WTC11 (cell line): ENCODE results near the gene ZNF212. TPM values are rescaled to one million over a fixed set of nuclear protein-coding genes. Genes with fewer than 3 reads are reported as not detected.

Experiments used
- ATAC-seq: fragments of 200-7000 bp; cut with Tn5 transposase; 2 replicates; pipeline ENCODE4 v1.10.0; 2021; ENCODE audit warnings: mild to moderate bottlenecking, moderate library complexity
- CTCF ChIA-PET: fragments of 300-600 bp; sonication (Branson Sonifier 250); formaldehyde crosslinking; loops from one replicate; lab custom pipeline; 2021; ENCODE audit warnings: antibody characterized with exemption; lab: Charles Lee
- POLR2A ChIA-PET: fragments of 350-600 bp; sonication (Branson Sonifier 250); formaldehyde crosslinking; loops from one replicate; lab custom pipeline; 2021; ENCODE audit warnings: antibody characterized with exemption; lab: Charles Lee
- DNase-seq: peaks from one replicate; pipeline ENCODE4 v3.0.0; 2021; ENCODE audit warnings: low spot score
- H3K27ac Mint-ChIP-seq: 2 replicates; pipeline ENCODE4 v1.8.0; 2021; ENCODE audit warnings: mixed read lengths
- H3K27me3 Mint-ChIP-seq: 2 replicates; pipeline ENCODE4 v1.8.0; 2021; ENCODE audit warnings: low read depth, mild to moderate bottlenecking, moderate library complexity, mixed read lengths
- H3K36me3 Mint-ChIP-seq: 2 replicates; pipeline ENCODE4 v1.8.0; 2021; ENCODE audit warnings: mixed read lengths
- H3K4me1 Mint-ChIP-seq: 2 replicates; pipeline ENCODE4 v1.8.0; 2022; ENCODE audit warnings: mixed read lengths
- H3K4me3 Mint-ChIP-seq: 2 replicates; pipeline ENCODE4 v1.8.0; 2021; ENCODE audit warnings: mild to moderate bottlenecking, moderate library complexity, mixed read lengths
- H3K9me3 Mint-ChIP-seq: 2 replicates; pipeline ENCODE4 v1.8.0; 2021; ENCODE audit warnings: mixed read lengths
- ATF1 ChIP-seq: sonication (generic); formaldehyde crosslinking; IDR thresholded peaks from 2 replicates; pipeline ENCODE4 v1.8.1; 2023; ENCODE audit warnings: mild to moderate bottlenecking, moderate library complexity, missing genetic modification reagents
- ATF6 ChIP-seq: sonication (generic); formaldehyde crosslinking; IDR thresholded peaks from 2 replicates; pipeline ENCODE4 v1.8.1; 2023; ENCODE audit warnings: mild to moderate bottlenecking, missing genetic modification reagents
- CREB1 ChIP-seq: sonication (generic); formaldehyde crosslinking; IDR thresholded peaks from 2 replicates; pipeline ENCODE4 v1.8.0; 2023; ENCODE audit warnings: mild to moderate bottlenecking, missing genetic modification reagents
- ERG ChIP-seq: fragments of 250-450 bp; sonication (Bioruptor Pico); IDR thresholded peaks from 2 replicates; pipeline ENCODE4 v1.8.0; 2021; ENCODE audit warnings: mild to moderate bottlenecking
- FOXJ3 ChIP-seq: sonication (generic); formaldehyde crosslinking; IDR thresholded peaks from 2 replicates; pipeline ENCODE4 v1.9.0; 2021; ENCODE audit warnings: missing genetic modification reagents, mild to moderate bottlenecking, borderline replicate concordance
- FOXP1 ChIP-seq: sonication (generic); formaldehyde crosslinking; IDR thresholded peaks from 2 replicates; pipeline ENCODE4 v1.8.0; 2022; ENCODE audit warnings: missing genetic modification reagents, mild to moderate bottlenecking, moderate library complexity, borderline replicate concordance
- FOXP4 ChIP-seq: sonication (generic); formaldehyde crosslinking; IDR thresholded peaks from 2 replicates; pipeline ENCODE4 v1.8.0; 2022; ENCODE audit warnings: mild to moderate bottlenecking, missing genetic modification reagents
- HMGXB4 ChIP-seq: sonication (generic); formaldehyde crosslinking; IDR thresholded peaks from 2 replicates; pipeline ENCODE4 v1.8.1; 2023; ENCODE audit warnings: mild to moderate bottlenecking, moderate library complexity, missing genetic modification reagents
- JUN ChIP-seq: sonication (generic); formaldehyde crosslinking; IDR thresholded peaks from 2 replicates; pipeline ENCODE4 v1.8.0; 2023; ENCODE audit warnings: mild to moderate bottlenecking, missing genetic modification reagents
- NFATC4 ChIP-seq: fragments of 250-450 bp; sonication (Bioruptor Pico); IDR thresholded peaks from 2 replicates; pipeline ENCODE4 v1.9.0; 2021; ENCODE audit warnings: mild to moderate bottlenecking
- PRRX2 ChIP-seq: fragments of 250-450 bp; sonication (Bioruptor Pico); IDR thresholded peaks from 2 replicates; pipeline ENCODE4 v1.8.0; 2021; ENCODE audit warnings: mild to moderate bottlenecking
- SP1 ChIP-seq: sonication (generic); formaldehyde crosslinking; conservative IDR thresholded peaks from 2 replicates; pipeline ENCODE4 v1.8.1; 2022; ENCODE audit warnings: missing genetic modification reagents
- STAT6 ChIP-seq: sonication (generic); formaldehyde crosslinking; conservative IDR thresholded peaks from 2 replicates; pipeline ENCODE4 v1.8.1; 2023; ENCODE audit warnings: mild to moderate bottlenecking, low read depth, missing genetic modification reagents, moderate library complexity
- TEAD1 ChIP-seq: sonication (generic); formaldehyde crosslinking; IDR thresholded peaks from 2 replicates; pipeline ENCODE4 v1.8.0; 2022; ENCODE audit warnings: mild to moderate bottlenecking, missing genetic modification reagents
- TEAD4 ChIP-seq: sonication (generic); formaldehyde crosslinking; IDR thresholded peaks from 2 replicates; pipeline ENCODE4 v1.8.0; 2022; ENCODE audit warnings: mild to moderate bottlenecking, missing genetic modification reagents
- USF1 ChIP-seq: sonication (generic); formaldehyde crosslinking; IDR thresholded peaks from 2 replicates; pipeline ENCODE4 v1.8.0; 2022; ENCODE audit warnings: mild to moderate bottlenecking, missing genetic modification reagents
- ZNF232 ChIP-seq: sonication (generic); formaldehyde crosslinking; IDR thresholded peaks from 2 replicates; pipeline ENCODE4 v1.8.0; 2022; ENCODE audit warnings: mild to moderate bottlenecking, missing genetic modification reagents
- ZNF416 ChIP-seq: fragments of 250-450 bp; sonication (Bioruptor Pico); IDR thresholded peaks from 2 replicates; pipeline ENCODE4 v1.9.0; 2021; ENCODE audit warnings: mild to moderate bottlenecking, inconsistent platforms
- ZNF425 ChIP-seq: fragments of 250-450 bp; sonication (Bioruptor Pico); conservative IDR thresholded peaks from 2 replicates; pipeline ENCODE4 v1.9.0; 2021; ENCODE audit warnings: mild to moderate bottlenecking
- total RNA-seq: library from RNA; stranded (reverse); gene quantifications from 3 replicates; pipeline ENCODE4 v1.2.3, GENCODE V29; 2021

The ZNF212 gene
- total RNA-seq, 1 experiment from 2014 or later = 23.0 TPM

GRCh38 chr7:149198161-149198816, 41.2 kb upstream of the ZNF212 start:
- POLR2A ChIA-PET = no interaction called here
- H3K27me3 Mint-ChIP-seq = no peaks in the 10 kb centered on the region
- CTCF ChIA-PET = no interaction called here
- no peak overlapping the region for H3K4me3 Mint-ChIP-seq
- H3K27ac Mint-ChIP-seq = no peak overlapping the region
- H3K4me1 Mint-ChIP-seq = peaks cover 13% of the 10 kb centered on the region
- H3K9me3 Mint-ChIP-seq = peaks cover 5% of the 10 kb centered on the region
- ATAC-seq (no peak), DNase-seq (no peak)
- TF ChIP-seq ATF1 (CRISPR knock-in tag) = no peak
- no peak for TF ChIP-seq CREB1 (CRISPR knock-in tag)
- TF ChIP-seq FOXP1 (CRISPR knock-in tag) = no peak
- TF ChIP-seq USF1 = no peak
- TF ChIP-seq ZNF232 = no peak
- no peak for TF ChIP-seq ATF6 (CRISPR knock-in tag)
- no peak for TF ChIP-seq PRRX2 (CRISPR knock-in tag)
- TF ChIP-seq TEAD1 (CRISPR knock-in tag) = no peak
- no peak for TF ChIP-seq HMGXB4 (CRISPR knock-in tag)
- TF ChIP-seq ZNF425 (CRISPR knock-in tag) = no peak
- TF ChIP-seq ZNF416 (CRISPR knock-in tag) = no peak
- no peak for TF ChIP-seq FOXJ3 (CRISPR knock-in tag)
- TF ChIP-seq JUN (CRISPR knock-in tag) = no peak
- H3K36me3 Mint-ChIP-seq = peaks cover 53% of the 10 kb centered on the region

- DNase-seq (no peak), ATAC-seq (no peak)
- ChIA-PET CTCF (interaction anchor here (0.6 kb wide), 1 partner anchor 186 kb away, joined by 4 read pairs; no protein-coding TSS in a partner anchor), POLR2A (no interaction called here)
- Mint-ChIP-seq H3K9me3 (peaks cover 5% of the 10 kb centered on the region), H3K27ac (no peak overlapping the region; the same call in 1 of the 2 replicates), H3K4me1 (peaks cover 17% of the 10 kb centered on the region), H3K36me3 (peaks cover 65% of the 10 kb centered on the region), H3K27me3 (no peaks in the 10 kb centered on the region), H3K4me3 (no peak overlapping the region)
- TF ChIP-seq USF1 (no peak), STAT6 (no peak), SP1 (CRISPR knock-in tag) (no peak), FOXP4 (CRISPR knock-in tag) (no peak), TEAD4 (CRISPR knock-in tag) (no peak), JUN (CRISPR knock-in tag) (no peak), FOXJ3 (CRISPR knock-in tag) (no peak), ERG (CRISPR knock-in tag) (no peak), NFATC4 (CRISPR knock-in tag) (no peak), PRRX2 (CRISPR knock-in tag) (no peak)
Measured at GRCh38 chr7:149199234-149199995, 40.0 kb upstream of the ZNF212 start.
